Right lobe of liver (tissue), 4 donors: Measurements from ENCODE around the gene TIMM10B.

ENCODE experiments used
- CTCF ChIP-seq, 4 donors: fragments of 200-600 bp in 3 of 4; fragments of 450-650 bp in 1 of 4; IDR thresholded peaks; one replicate each; pipeline versions ENCODE4 v1.5.1 to v1.8.0; 2016 to 2022; ENCODE audit warnings: antibody characterized with exemption in 4 of 4, mild to moderate bottlenecking in 2 of 4
- POLR2A ChIP-seq: fragments of 450-650 bp; IDR thresholded peaks from one replicate; pipeline ENCODE4 v1.6.1; 2017; ENCODE audit warnings: antibody characterized with exemption, mild to moderate bottlenecking
- donor health status: DM: no; HTN: no; CAD: no.
- donor health status: DM: no; HTN: no; CAD: no.
- donor health status: DM: no; HTN: yes; CAD: no.

- TF ChIP-seq CTCF (IDR thresholded peaks at IDR 0.05): no peak
- no peak for TF ChIP-seq POLR2A
Measured at GRCh38 chr11:6482441-6482840, 1.1 kb downstream of the TIMM10B start.
